Prostate gland (tissue), 2 donors: ENCODE results near the gene PPAN.

ENCODE experiments used
- POLR2A ChIP-seq: fragments of 450-650 bp; IDR thresholded peaks from one replicate; pipeline ENCODE4 v1.6.1; 2016; ENCODE audit warnings: antibody characterized with exemption, mild to moderate bottlenecking
- TF ChIP-seq, protein P1 (sequence below), 4 experiments: fragments of 200-600 bp in 2 of 4; fragments of 450-650 bp in 2 of 4; sonication (generic) in 2 of 4; IDR thresholded peaks; 1 replicate in 3 of 4; 2 replicates in 1 of 4; pipeline ENCODE4 v1.5.1; 2016 to 2019; ENCODE audit warnings: antibody characterized with exemption in 4 of 4, mild to moderate bottlenecking in 2 of 4, moderate library complexity in 2 of 4

DNA sequence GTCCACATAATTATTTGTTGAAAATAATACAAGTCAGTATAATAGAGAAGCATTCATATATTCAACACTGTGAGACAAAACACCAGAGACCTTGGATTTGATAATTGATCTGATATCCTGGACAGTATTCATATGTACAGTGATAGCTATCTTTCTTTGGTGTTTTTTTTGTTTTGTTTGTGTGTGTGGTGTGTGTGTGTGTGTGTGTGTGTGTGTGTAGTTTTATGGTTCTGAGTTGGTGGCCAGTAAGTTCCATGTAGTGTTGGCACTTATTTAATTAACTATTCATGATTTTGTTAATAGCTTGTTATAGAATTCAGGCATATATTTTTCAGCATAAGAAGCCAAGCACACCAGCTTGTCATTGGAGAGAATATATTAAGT, 2.0 kb upstream of the PPAN start:
- TF ChIP-seq, protein P1, sequence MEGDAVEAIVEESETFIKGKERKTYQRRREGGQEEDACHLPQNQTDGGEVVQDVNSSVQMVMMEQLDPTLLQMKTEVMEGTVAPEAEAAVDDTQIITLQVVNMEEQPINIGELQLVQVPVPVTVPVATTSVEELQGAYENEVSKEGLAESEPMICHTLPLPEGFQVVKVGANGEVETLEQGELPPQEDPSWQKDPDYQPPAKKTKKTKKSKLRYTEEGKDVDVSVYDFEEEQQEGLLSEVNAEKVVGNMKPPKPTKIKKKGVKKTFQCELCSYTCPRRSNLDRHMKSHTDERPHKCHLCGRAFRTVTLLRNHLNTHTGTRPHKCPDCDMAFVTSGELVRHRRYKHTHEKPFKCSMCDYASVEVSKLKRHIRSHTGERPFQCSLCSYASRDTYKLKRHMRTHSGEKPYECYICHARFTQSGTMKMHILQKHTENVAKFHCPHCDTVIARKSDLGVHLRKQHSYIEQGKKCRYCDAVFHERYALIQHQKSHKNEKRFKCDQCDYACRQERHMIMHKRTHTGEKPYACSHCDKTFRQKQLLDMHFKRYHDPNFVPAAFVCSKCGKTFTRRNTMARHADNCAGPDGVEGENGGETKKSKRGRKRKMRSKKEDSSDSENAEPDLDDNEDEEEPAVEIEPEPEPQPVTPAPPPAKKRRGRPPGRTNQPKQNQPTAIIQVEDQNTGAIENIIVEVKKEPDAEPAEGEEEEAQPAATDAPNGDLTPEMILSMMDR (IDR thresholded peaks at IDR 0.05): no peak
- TF ChIP-seq POLR2A: no peak
